Umbilical cord (tissue), 2 donors: ENCODE measurements around the gene HMOX2. TPM values are rescaled to one million over a fixed set of nuclear protein-coding genes. Genes with fewer than 3 reads are reported as not detected.

Experiments
- DNase-seq: peaks from one replicate; pipeline ENCODE4 v3.0.0-alpha.2; 2015; ENCODE audit warnings: low spot score
- total RNA-seq: library from RNA; depleted of rRNA; stranded (reverse); fragments of >200 nt; gene quantifications from one replicate; pipeline ENCODE4 v1.2.3, GENCODE V29; 2014; ENCODE audit warnings: low replicate concordance; ENCODE audit not compliant: insufficient read depth

Gene HMOX2
- total RNA-seq, 1 donor from 2014 or later, result 32.3 TPM

DNA sequence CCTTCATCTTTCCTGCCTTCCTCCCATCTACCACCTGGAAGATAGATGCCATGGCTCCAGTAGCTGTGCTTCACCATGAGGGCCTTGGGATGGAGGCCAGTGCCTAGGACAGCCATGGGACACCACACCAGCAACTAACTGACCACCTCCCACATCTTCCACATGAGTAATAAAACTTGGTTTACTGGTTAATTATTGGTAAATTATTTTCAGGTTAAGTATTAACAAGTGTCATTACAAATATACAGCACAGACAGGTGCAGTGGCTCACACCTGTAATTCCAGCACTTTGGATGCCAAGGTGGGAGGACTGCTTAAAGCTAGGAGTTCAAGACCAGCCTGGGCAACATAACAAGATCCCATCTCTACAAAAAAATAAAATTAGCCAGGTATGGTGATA lies 48.4 kb downstream of the HMOX2 start:
- DNase-seq, result no peak

DNA sequence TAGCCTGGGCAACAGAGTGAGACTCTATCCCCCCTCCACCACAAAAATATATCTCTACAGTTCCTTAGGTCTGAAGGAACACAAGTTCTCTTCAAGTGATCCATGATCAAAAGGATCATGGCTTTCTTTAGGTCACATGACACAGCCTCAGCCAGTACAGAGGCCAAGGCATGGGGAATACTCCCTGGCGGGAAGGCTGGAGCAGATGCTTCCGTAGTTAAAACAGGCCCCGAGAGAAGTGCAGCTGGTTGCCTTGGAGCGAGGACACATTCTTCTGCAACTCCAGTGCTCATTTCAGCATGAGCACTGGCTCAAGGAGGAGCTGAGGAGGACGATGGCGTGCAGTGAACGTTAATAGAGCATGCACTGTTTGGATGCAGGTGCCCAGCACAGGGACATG lies 48.9 kb downstream of the HMOX2 start:
- DNase-seq, result peak; percentile 69

DNA sequence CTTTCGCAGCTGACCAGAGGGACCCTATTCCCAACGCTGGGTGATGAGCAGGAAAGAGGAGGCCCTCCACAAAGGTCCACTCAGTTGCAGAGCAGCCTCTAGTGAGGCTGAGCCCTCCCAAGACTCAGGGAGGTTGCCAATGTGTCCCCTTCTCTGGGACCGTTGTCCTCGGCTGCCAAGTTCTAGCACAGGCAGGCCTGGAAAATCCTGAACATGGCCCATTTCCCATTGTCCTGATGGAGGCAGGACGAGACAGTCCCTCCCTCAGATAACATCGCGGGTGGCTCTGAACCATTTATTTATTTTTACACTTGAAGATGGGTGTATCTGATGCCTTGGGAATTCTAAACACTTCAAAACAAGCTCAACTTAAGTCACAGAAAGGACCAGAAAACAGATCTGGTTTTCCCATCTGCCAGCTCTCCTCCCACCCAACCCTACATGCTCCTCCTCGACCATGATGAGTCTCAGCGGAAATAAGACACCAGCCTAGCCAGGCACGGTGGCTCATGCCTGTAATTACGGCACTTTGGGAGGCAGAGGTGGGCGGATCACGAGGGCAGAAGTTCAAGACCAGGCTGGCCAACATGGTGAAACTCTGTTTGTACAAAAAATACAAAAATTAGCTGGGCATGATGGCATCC lies 49.6 kb downstream of the HMOX2 start:
- DNase-seq, result peak; percentile 26

DNA sequence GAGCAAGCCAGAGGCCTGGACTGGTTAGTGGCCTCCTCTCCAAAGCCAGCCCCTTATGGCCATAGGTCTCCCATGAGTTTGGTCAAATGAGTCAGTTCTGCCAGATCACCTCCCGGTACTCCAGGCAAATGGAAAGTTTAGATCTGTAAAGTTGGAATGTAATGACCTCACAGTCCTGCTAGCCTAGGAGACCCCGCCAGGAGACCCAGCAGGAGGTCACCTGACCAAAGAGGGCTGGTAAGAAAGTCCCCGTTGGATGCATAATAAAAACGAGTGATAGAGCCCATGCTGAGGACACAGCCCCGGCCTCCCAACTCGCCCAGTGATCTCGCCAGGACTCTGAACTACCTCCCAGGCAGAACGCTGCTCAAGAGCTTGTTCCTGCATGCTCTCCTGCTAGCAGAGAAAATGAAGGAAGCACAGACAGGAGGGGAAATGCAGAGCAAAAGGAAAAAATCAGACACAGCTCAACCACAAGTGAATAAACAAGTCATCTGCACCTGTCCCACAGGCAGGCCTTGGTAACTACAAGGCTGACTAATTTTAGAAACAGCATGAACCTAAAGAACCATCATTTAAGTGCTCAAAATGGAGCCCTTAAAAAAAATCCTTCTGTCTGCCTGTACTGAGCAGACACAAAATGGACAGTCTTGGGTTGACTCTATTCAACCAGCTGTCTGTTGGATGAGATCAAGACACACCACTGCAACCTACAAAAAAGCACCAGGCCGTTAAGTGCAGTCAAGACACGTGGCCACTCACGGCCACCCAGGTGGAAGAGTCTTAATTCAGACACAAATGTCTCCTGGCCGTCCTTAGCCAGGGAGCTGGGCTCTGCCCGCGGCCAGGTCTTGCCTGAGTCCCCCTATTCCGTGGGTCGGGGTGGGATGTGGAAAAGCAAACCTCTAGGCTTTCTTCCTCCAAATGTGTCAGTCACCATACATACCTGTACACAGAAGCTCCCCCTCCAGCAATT lies 53.2 kb downstream of the HMOX2 start:
- peak; percentile 34 for DNase-seq

DNA sequence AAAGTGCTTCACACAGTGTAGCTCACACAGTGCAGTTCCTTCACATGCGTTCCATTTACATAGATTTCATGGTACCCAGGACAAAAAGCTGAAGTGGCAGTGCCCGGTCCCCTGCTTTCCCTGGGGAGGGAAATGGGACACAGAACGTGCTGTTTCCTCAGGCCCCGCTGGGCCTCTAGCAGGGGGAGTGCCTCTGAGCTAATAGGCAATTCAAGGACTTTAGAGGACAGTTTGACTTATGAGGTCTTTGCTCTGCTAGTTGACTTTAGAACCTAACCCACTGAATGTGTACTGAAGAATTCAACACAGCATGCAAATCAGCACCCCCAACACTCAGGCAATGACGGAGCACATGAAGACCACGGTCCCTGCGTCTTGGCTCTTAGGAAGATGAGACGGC lies 55.6 kb downstream of the HMOX2 start:
- no peak for DNase-seq

DNA sequence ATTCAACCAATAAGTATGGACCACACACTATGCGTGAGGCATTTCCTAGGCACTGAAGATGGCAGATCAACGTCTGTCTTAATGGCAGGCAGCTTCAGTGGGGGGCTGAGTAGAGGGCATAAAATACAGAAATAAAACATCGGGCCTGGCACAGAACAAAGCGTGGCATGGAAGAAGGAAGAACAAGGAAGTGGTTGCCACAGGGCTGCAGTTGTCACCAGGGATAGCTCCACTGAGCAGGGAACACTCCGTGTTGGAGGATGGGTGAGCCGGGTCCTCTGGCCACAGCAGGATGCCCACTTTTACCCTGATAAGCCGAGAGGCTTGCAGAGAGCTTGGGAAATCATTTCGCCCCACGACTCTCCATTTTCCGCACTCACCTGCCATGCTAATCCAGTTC lies 56.0 kb downstream of the HMOX2 start:
- DNase-seq, result no peak

DNA sequence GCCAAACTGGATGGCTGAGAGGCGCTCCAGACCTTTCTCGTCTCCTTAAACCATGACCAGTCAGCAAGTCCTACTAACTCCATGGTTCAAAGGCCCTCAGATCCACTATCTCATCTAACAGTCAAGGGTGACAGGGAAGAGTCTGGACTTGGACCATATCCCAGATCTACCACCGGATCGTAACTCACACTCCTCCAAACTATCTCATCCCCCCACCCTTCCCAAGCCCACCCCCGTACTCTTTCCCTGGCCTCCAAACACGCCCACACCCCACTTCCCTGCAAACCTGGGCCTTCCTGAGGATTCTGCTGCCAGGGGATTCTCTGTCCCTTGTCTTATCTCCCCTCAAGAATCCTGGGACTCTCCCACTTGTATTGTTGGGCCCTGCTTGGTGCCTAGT lies 57.3 kb downstream of the HMOX2 start:
- DNase-seq, result no peak

DNA sequence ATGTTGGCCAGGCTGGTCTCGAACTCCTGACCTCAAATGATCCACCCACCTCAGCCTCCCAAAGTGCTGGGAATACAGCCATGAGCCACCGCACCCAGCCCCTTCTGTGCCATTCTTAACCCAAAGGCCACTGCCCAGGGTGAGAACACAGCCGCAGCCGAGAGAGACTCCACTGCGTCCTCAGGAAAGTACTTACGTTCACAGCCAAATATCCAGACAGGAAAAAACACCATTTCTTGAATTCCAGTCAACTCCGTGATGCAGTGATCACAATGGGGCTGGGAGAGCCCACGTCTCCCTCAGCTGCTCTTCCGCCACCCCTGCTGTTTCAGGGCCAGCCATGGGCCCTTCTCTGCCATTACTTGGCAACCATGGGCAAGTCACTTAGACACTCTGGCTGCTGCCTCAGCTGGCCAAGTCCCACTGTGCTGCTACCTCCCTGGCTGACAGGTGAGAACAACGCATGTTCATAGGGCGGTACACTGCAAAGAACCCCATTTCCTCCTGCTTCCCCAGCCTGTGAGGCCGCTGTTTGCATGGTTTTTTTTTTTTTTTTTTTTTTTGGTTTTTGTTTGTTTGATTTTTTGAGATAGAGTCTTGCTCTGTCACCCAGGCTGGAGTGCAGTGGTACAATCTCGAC lies 58.1 kb downstream of the HMOX2 start:
- DNase-seq, result no peak

DNA sequence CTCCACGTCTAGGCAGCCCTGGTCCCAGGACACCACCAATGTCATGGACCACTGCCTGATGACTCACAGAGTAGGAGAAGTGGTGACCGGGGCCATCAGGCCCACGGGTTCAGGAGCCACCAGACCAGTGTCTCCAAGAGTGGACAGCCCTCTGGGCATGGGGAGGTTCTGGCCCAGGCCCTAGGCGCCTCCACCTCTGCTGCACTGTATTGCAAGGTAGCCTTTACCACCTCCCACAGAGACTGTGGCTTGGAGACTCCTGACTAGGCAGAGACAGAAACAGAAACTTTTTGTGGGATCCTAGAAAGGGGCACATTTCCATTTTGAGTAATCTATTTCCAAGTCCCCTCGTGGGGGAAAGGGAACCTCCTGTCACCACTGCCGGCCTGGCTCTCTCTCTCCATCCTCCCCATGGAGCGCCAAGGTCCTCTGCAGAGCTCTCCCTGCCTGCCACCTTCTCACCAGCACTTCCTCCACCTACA lies 59.5 kb downstream of the HMOX2 start:
- no peak for DNase-seq

DNA sequence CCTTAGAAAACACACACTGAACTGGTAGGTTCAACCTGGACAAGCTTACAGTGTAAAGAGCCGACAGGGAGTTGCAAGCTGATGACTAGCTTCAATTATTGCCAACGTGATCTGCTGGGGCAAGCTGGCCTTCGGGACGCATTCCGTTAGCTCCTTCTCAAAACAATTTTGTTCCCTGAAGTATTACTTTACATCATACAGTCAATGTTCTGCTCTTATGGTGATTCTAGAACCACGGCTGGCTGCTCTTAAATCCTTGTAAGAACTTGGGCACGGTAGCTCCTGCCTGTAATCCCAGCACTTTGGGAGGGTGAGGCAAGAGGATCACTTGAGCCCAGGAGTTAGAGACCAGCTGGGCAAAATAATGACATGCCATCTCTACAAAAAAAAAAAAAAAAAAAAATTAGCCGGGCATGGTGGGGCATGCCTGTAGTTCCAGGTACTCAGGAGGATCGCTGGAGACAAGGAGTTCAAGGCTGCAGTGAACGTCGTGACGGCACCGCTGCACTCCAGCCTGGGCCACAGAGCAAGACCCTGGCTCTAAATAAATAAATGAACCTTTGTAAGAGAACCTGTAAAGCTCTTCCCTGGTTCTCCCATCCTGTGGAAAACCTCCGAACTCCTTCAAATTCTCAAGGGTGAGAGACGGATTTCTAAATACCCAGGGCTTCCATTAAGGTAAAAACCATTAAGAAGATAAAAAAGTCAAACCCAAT lies 60.4 kb downstream of the HMOX2 start:
- DNase-seq, result no peak

DNA sequence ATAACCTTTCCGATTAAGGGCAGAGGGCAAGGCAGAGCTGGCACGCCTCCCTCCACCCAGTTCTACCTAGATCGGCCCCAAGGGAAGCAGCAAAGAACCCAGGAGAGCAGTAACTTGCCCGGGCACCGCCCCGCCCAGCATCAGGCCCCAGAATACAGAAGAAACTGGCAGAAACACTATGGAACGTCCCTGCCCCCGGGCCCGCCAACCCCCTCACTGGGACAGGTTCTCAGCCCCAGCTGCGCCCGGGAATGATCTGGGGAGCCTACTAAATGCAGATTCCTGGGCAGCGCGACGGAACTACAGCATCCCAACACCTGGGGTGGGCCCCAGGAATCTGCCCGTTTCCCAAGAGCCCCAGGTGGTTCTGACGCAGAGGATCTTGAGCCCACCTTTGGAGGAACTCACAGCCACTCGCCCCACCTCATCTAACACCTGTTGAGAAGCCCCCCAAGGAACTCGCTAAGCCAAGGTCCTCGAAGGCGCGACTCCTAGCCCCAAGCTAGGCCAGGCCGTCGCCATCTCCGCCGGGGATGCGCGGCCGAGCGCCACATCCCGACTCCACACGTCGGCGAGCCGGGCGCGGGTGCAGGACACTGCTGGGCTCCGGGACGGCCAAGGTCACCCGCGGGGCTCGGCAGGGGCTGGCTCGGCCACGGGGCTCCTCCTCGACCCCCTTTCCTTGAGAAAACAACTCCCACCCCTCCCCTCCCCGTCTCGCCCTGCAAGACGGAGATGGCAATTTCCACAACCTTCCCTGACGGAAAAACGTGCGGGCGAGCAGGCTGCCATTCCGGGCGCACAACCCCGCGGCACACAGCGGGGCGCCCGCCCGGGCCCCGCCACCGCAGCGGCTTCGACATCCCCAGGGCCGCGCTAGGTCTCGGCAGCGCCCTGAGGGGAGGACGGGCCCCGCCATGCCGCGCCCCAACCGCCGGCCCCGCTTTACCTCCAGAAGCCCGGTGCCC lies 61.5 kb downstream of the HMOX2 start:
- no peak for DNase-seq

DNA sequence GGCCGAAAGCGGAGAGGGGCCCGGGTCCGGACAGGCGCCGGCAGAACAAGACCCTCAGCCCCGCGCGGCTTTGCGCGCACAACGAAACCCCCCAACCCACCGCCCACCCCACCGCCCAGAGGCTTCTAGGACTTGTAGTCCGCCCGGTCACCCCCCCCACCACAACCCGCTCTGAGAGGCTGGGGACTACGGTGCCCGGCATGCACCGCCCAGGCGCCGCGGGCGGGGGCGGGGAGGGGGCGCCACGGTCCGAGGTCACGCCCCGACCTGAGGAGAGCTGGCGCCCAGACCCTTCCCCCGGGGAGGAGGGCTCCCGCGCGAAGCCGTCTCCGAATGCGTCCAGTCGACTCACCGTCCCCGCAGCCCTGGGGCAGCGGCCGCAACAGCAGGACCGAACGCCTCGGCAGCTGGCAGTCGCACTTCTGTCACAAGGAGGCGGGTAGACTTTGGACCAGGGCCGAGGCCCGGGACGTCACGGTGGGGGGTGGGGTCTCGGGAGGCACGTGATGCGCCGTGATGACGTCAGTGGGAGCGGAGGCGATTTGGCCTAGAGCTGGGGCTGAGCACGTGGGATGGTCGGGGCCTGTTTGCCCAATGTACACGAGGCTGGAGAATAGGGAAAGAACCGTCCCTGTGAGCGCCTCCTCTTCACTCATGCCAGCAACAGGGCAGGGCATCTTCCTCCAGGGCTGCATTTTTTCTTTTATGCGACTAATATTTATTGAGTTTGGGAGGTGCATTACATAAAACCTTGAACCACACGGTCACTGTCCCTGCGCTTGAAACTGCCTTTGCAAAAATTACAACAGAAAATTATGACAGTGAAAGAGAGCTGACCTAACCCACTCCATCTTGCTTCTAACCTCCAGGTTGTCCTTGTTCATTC lies 62.4 kb downstream of the HMOX2 start, which contains the start of gene CDIP1:
CDIP1 (minus strand) TSS at position 424 of the 886 bp plus-strand sequence. CDS start 24,643 bp downstream, outside the sequence.
- peak; percentile 95 for DNase-seq

DNA sequence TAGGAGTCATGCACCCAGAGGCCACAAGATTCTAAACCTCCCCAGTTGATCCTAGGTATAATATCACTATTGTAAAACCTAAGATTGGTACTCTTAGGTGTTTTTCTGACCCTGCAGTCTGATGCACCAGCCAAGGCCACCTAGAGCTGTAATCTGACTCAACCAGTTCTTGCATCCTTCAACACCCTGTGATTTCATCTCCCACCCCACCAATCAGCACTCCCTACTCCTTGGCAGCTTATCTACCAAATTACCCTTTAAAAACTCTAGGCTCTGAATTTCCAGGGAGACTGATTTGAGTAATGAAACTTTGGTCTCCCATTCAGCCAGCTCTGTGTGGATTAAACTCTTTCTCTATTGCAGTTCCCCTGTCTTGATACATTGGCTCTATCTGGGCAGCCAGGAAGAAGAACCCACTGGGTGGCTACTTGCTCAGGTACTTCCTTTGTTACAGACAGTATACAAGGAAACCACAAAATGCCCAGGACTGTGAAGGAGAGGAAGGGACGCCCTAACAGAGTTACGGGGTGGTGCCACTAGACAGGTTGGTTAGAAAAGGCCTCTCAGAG lies 63.6 kb downstream of the HMOX2 start:
- no peak for DNase-seq

DNA sequence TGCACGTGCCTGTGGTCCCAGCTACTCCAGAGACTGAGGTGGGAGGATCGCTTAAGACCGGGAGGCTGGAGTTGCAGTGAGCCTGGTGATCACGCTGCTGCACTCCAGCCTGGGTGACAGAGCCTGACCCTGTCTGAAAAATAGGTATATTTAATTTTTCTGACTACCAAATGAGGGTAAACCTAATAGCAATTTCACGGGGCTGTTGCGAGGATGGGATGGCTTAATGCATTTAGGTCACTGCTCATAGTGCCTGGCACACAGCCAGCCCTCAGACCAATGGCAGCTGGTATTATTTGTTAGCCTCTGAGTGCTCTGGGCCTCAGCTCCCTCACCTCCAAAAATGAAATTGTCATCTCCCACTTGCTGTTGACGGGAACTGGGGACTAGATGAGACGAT lies 68.3 kb downstream of the HMOX2 start:
- no peak for DNase-seq

DNA sequence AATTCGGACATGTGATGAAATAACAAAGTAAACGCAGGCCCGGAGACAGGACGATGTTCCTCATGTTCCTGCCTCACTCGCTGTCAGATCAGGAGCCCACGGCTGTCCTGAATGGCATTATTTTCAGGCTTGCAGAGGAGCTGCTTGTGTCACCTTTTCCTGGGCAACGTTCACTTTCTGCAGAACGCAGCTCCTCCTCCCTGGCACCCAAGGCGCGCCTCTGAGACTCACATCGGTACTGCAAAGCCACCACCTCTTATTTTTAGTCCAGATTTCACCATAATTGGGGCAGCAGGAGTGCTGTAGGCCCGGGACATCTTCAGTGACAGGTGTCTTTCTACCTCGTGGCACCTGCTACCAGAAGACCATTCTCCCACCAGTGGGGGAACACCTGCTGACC lies 71.9 kb downstream of the HMOX2 start:
- DNase-seq, result no peak

DNA sequence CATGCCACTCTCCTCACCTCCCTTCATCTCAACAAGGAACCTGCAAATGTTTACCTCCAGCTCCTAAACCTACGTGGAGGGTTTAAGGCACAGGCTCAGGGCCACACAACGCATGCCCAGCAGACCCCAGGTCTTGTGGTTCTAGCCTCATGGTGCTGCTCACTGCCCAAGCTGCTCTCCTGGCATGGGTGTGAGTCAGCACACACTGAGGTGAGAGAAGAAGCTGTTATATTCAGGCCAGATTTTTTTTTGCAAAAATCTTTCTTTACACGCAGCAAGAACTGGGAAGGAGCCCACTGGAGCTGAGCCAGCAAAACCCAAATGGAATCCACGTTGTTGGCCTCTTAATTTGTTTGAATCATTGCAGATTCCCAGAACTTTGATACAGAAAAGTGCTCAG lies 74.4 kb downstream of the HMOX2 start:
- DNase-seq, result no peak

DNA sequence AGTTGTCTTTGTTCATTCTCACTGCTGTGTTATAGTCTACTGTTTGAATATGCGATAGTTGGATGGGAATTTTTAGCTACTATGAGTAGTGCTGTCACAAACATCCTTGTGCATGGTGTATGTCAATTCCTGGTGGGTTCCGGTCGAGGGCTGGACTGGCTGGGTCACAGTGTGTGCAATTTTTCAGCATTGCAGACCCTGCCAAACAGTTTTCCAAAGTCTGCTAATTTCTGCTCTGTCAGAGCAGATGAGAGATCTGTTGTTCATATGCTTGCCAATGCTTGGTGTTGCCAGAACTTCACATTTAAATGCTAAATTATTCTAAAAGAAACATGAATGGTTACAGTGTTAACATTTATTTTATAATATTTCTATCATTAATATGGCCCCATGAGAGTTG lies 76.3 kb downstream of the HMOX2 start:
- DNase-seq, result no peak

DNA sequence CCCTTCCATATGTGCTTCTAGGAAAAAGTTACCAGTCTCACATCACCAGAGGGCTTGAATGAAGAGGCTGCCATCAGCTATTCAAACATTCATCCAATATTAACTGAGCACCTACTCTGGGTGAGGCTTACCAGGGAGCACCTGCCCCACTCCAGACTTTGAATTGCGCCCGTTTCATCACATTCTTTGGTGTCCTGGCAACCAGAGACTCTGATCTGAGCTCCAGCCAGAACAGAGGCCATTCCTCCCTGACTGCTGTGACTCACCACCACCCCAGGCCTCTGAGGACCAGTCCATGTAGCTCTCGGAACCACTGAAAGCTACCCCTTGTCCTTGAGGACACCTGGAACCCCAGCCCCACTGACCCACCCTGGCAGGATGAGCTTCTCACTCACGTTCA lies 79.9 kb downstream of the HMOX2 start, which contains the start of gene C16orf96:
C16orf96 (plus strand) TSS at position 229 of the 400 bp plus-strand sequence; CDS start at position 379, 150 bp downstream.
- DNase-seq, result no peak

DNA sequence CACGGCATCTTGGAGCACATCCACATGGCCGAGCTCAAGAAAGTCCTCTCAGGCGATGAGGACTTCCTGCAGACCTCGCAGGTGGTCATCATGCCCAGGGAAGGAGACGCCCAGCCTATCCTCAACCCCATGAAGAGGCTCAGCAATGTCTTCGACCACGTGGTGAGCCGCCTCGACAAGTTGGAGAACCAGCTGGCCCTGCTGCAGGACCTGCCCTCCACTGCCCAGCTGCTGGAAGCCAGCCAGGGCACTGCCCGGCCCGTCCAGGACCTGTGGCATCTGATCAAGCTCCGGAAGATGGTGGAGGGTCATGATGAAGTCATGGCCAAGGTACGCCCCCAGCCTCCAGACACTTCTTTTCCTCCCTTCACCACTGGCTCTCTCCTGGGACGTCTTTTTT lies 80.4 kb downstream of the HMOX2 start:
- DNase-seq, result no peak
